ENCODE data around the gene CXCL16.
"Not testable (repeated sequence)": the region's sequence is repeated elsewhere in the genome, so short reads cannot be mapped to it uniquely, and the experiment has no call there.

The CXCL16 gene

GRCh38 chr17:4699401-4700056 is 40.2 kb downstream of the CXCL16 start:
- not testable (repeated sequence) for DNase-seq (ENCODE audit: low read depth in 2 of 2)

- DNase-seq (ENCODE audit: low read depth in 2 of 2), result no peak
These were observed 43.3 kb downstream of the CXCL16 start for GRCh38 chr17:4696437-4696805.

- DNase-seq (ENCODE audit: low read depth in 2 of 2), result no peak
These were observed 46.3 kb downstream of the CXCL16 start for GRCh38 chr17:4693416-4693815.

- DNase-seq (ENCODE audit: low read depth in 2 of 2), result no peak
These were observed 48.0 kb downstream of the CXCL16 start for GRCh38 chr17:4691686-4692085.

- no peak for DNase-seq (ENCODE audit: low read depth in 2 of 2)
These were observed 49.0 kb downstream of the CXCL16 start for GRCh38 chr17:4690745-4691144.

- DNase-seq (ENCODE audit: low read depth in 2 of 2), result not testable (repeated sequence)
These were observed 49.9 kb downstream of the CXCL16 start for GRCh38 chr17:4689872-4690271.

- not testable (repeated sequence) for DNase-seq (ENCODE audit: low read depth in 2 of 2)
These were observed 56.0 kb downstream of the CXCL16 start for GRCh38 chr17:4683739-4684138.
